NCI-H2081 (cell line): ENCODE results near the gene EXD1.
"Not testable (repeated sequence)": the region's sequence is repeated elsewhere in the genome, so short reads cannot be mapped to it uniquely, and the experiment has no call there.

Experiments used
- DNase-seq, 2 experiments: peaks; one replicate each; lab custom pipeline; 2025; lab: John Stamatoyannopoulos, UW

EXD1 gene

DNA sequence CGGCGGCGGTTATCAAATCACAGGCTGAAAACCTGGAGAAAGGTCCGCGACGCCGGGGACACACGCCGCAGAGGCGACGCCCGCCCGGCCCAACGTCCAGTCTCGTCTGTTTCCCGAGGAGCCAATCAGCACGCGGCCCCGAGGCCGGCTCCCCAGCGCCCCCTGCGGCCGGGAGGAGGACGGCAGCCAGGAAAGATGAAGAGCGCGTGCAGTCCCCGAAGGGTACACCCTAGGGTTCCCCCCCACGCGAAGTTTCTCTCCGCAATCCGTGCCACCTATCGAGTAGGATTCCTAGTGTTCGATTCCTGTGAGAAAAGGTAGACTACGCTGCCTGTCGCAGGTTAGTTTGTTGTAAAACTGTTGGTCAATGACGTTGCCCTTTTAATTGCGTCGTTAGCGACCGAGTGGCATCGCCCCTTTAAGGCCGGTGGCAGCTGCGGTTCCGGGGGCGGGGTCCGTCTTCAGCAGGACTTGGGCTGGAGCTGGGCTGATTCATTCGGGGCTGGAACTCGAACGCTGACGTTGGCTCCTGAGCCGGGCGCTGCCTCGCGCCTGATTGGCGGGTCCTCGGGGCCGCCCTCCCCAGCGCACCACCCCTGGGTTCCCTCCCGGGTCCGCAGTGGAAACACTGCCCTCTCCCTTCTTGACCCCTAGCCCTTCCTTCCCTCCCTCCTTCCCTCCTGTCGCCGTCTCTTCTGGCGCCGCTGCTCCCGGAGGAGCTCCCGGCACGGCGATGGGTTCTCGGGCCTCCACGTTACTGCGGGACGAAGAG is at the start of gene EXD1, which contains the start of gene CHP1:
Gene EXD1, minus strand, starts transcription at position 108 of the 772 bp plus-strand sequence. CDS start 4,182 bp downstream, outside the sequence.
Gene CHP1, plus strand, starts transcription at position 619 of the 772 bp plus-strand sequence. Its CDS starts 115 bp downstream, at position 734.
- DNase-seq = peak; percentile 95 to 97

GRCh38 chr15:41279535-41280283 is 49.2 kb upstream of the EXD1 start:
- no peak for DNase-seq

- no peak for DNase-seq
Measured at GRCh38 chr15:41278319-41278718, 47.8 kb upstream of the EXD1 start.

- no peak for DNase-seq
Measured at GRCh38 chr15:41276831-41277230, 46.3 kb upstream of the EXD1 start.

DNA sequence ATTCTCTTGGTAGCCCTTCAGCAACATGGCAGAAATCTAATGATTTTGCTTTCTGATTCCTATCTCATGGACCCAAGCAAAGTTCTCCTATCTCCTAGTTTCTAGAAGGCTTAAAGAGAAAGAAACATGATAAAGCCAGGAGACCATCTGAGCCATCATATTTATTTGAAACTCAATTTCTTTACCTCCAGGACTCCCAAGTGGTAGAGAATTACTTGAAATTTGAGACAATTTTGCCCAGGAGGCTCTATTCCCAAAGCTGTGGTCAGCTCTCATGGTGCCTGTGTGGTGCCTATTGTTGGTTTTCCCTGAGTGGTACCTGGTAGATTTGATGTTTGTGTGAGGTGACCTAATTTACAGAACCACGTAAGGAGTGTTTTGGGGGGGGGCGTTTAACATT is 39.3 kb upstream of the EXD1 start:
- no peak for DNase-seq

GRCh38 chr15:41263891-41264351 is 33.4 kb upstream of the EXD1 start:
- no peak for DNase-seq

DNA sequence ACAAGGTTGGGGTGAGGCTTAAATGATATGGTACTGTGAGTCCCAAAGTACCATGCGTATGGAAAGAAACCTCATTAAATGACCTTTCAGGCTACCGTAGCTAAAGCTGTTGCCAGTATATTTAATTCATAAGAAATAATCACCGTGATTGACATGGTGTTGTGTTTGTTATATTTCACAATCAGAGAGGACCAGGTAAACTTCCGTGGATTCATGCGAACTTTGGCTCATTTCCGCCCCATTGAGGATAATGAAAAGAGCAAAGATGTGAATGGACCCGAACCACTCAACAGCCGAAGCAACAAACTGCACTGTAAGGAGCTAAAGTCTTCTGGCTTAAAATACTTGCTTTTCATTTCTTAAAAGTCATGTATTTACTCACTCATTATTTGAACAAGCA is 32.0 kb upstream of the EXD1 start:
- DNase-seq = no peak

DNA sequence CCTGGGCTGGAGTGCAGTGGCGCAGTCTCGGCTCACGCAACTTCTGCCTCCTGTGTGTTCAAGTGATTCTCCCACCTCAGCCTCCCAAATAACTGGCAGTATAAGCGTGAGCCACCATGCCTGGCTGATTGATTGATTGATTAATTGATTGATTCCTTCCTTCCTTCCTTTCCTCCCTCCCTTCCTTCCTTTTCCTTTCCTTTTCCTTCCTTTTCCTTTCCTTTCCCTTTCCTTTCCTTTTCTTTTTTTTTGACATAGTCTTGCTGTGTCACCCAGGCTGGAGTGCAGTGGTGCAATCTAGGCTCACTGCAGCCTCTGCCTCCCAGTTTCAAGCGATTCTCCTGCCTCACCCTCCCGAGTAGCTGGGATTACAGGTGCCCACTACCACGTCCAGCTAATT is 30.4 kb upstream of the EXD1 start:
- not testable (repeated sequence) for DNase-seq

DNA sequence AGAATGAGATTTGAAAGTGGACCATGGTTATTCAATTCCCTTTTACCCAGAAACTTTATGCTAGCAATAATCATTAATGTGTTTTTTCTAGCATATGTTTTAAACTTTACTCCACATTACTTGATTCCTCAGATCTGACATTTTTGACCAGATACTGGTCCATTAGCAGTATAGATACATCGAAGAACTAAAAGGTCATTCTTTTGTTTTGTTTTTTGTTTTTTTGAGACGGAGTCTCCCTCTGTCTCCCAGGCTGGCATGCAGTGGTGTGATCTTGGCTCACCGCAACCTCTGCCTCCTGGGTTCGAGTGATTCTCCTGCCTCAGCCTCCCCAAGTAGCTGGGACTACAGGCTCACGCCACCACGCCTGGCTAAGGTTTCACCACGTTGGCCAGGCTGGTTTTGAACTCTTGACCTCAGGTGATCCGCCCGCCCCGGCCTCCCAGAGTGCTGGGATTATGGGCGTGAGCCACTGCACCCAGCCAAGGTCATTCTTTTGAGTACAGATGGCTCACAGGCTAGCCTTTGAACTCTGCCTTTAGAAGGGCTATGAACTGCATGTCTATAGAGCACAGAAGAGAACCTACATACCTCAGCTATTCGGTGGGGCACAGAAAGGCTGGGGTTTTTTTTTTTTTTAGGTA is 29.1 kb upstream of the EXD1 start:
- no peak for DNase-seq

GRCh38 chr15:41258750-41259471 is 28.4 kb upstream of the EXD1 start:
- no peak for DNase-seq

- no peak for DNase-seq
Measured at GRCh38 chr15:41256577-41257038, 26.1 kb upstream of the EXD1 start.

DNA sequence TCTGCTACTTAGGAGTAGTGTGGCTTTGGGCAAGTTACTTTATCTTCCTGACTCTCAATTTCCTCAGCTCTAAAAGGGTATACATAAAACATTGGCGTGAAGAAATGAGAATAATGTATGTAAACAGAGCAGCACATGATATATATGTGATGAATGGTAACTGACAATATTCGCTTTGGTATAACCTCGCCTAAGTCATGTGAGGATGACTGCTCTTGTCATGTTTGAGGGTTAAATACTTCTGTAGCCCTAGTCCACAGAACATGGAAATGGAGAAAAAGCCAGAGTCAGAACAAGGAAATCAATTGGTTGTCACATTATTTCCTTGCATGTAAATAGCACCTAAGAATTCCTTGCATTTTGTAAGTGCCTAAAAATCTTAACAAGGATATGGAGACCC is 25.5 kb upstream of the EXD1 start:
- DNase-seq = no peak

DNA sequence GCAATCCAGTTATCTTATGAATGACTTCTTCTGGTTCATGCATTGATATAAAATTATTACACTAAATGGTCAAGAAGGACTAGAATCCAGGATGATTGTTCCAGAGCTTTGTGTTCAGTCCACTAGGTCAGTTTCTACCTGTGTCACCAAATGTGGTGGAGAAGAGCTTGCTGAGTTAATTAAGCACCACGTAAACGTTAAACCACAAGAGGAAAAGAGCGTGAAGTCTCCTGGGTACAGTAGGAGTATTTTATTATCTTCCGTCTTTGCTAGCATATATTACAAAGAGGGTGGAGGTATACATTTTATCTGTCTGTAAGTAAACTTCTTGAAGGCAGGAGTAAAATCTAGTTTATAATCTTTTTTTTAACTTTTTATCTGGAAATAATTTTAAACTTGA is 24.0 kb upstream of the EXD1 start:
- no peak for DNase-seq

- no peak for DNase-seq
Measured at GRCh38 chr15:41251411-41251810, 20.9 kb upstream of the EXD1 start.

DNA sequence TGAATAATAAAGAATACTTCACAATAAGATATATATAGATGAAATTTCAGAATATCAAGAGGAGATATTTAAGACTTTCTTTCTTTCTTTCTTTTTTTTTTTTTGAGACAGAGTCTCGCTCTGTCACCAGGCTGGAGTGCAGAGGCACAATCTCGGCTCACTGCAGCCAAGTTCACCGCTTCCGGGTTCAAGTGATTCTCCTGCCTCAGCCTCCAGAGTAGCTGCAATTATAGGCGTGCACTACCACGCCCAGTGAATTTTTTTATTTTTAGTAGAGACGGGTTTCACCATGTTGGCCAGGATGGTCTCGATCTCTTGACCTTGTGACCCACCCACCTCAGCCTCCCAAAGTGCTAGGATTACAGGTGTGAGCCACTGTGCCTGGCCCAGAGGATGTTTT is 20.2 kb upstream of the EXD1 start:
- not testable (repeated sequence) for DNase-seq

DNA sequence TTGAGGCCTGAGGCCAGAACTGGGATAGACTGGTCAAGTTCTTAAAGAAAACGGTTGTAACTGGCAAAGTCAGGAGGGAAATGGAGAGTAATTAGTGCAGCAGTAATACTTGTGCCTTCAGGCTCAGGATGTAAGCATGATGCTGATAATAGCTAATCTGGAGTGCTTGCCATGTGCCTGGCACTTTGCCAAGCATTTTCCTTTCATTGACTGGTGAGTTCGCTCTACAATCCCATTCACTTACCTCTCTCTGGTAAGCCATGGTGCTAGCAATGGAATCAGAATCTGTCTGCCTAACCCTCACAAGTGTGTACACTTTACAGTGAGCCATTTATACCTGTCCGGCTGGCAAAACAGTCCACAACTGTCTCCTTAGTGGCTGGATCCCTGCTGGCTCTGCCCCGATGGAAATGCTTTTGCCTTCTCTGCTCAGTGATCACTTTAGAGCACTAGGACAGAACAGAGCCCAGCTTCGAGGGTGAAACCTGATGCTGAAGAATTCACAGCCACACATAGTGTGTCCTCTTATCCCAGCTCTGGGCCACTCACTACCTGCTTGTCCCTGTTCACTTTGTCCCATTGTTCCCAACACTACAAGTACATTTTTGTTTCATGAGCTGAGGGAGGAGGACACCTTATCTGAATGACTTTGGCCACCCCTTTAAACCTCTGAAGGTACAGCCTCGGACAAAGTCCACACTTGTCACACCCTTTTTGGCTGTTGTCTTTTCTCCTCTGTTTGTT is 10.8 kb upstream of the EXD1 start:
- peak; percentile 63 to 86 for DNase-seq

GRCh38 chr15:41238100-41238499 is 7.5 kb upstream of the EXD1 start:
- no peak for DNase-seq

- no peak for DNase-seq
Measured at GRCh38 chr15:41235929-41236328, 5.4 kb upstream of the EXD1 start.

GRCh38 chr15:41235228-41235627 is 4.7 kb upstream of the EXD1 start:
- not testable (repeated sequence) for DNase-seq

DNA sequence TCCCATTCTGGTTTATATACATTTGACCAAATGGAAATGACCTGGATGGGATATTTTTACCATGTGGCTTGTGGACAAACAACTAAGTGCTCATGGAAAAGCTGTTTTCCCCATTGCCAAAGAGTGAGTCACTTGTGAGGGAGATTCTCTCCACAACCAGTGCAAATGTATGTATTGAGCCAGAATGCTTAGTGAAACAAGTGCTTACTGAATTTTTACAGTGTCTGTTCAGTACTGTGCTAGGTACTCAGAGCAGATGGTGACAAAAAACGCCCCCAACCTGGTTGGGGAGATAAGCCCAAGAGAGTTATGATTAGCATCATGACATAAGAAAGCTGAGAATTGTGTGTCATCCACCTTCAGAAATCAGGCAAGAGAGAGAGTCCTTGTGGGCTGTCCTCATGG is 2.8 kb upstream of the EXD1 start:
- no peak for DNase-seq
